ENCODE data around the gene ITFG1. TPM values are rescaled to one million over a fixed set of nuclear protein-coding genes. Genes with fewer than 3 reads are reported as not detected.
A peak's percentile ranks its signal among the peaks of the same experiment; 100 is the strongest.
"Not testable (repeated sequence)": the region's sequence is repeated elsewhere in the genome, so short reads cannot be mapped to it uniquely, and the experiment has no call there.

Gene ITFG1
- total RNA-seq, 1 experiment from 2014 or later, result 124 TPM

DNA sequence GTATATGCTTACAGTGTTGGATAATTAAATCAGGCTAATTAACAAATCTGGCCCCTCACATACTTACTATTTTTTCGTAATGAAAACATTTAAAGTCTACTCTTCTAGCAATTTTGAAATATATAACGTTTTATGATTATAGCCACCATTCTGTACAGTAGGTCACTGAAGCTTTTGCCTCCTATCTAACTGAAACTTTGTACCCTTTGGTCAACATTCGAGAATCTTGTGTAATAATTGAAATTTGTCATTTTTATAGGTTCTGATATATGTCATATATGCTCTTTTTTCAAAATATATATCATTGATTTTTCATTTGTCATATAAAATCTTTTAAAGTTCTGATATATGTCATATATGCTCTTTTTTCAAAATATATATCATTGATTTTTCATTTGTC is 12.9 kb upstream of the ITFG1 start:
- no peak for DNase-seq (ENCODE audit: low read depth)

- DNase-seq (ENCODE audit: low read depth), result not testable (repeated sequence)
Measured at GRCh38 chr16:47473004-47473403, 12.1 kb upstream of the ITFG1 start.

GRCh38 chr16:47470810-47471209 is 9.9 kb upstream of the ITFG1 start:
- DNase-seq (ENCODE audit: low read depth), result no peak

- DNase-seq (ENCODE audit: low read depth), result no peak
Measured at GRCh38 chr16:47470211-47470610, 9.3 kb upstream of the ITFG1 start.

- DNase-seq (ENCODE audit: low read depth), result no peak
Measured at GRCh38 chr16:47469227-47469626, 8.4 kb upstream of the ITFG1 start.

DNA sequence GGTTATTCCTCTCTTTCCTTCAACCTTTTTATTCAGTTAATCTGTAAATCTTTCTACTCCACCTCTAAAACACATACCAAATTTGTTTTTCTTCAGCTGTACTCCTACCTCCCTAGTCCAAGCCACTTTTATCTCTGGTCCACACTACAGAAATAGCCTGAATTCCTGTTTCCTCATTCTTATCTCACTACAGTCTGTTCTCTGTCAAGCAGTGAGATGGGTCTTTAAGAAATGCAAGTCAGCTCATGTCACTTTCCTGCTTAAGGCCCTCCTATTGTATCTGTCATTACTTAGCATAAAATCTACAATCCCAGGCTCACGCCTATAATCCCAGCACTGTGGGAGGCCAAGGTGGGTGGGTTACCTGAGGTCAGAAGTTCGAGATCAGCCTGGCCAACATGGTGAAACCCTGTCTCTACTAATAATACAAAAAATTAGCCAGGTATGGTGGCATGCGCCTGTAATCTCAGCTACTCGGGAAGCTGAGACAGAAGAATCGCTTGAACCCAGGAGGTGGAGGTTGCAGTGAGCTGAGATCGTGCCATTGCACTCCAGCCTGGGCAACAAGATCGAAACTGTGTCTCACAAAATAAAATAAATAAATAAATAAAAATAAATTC is 7.3 kb upstream of the ITFG1 start:
- DNase-seq (ENCODE audit: low read depth), result not testable (repeated sequence)

GRCh38 chr16:47467501-47467900 is 6.6 kb upstream of the ITFG1 start:
- DNase-seq (ENCODE audit: low read depth), result no peak

DNA sequence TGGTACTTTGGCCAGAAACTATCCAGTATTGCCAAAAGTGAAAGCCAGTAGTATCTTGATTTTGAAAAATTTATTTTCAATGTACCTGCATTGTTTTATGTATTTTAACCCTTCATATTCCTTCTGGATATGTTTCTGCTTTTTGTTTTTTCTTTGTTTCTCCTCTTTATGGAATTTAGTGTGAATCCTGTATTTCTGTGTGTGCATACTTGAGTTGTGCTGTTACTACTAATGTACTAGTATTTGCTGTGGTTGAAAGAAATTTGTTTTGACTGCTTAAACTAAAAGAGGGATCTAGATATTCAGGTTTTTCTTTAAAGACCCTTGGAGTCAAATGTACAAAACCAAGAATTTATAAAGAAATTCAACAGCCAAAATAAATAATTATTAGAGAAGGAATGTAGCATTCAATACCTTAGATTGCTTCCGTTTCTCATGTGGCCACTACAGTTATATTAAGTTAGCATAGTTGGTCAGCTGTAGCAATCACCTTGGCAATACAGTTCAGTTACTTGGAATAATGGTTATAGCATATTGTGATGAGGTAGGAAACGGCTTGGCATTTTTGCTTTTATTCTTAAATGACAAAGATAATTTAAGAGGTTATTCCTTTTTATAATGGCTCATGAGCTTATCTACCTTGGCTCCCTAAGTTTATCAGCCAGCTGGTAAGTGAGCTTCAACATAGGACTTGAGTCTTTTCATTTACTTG is 5.2 kb upstream of the ITFG1 start:
- no peak for DNase-seq (ENCODE audit: low read depth)

GRCh38 chr16:47463771-47464624 is 3.1 kb upstream of the ITFG1 start:
- DNase-seq (ENCODE audit: low read depth), result peak; percentile 68

DNA sequence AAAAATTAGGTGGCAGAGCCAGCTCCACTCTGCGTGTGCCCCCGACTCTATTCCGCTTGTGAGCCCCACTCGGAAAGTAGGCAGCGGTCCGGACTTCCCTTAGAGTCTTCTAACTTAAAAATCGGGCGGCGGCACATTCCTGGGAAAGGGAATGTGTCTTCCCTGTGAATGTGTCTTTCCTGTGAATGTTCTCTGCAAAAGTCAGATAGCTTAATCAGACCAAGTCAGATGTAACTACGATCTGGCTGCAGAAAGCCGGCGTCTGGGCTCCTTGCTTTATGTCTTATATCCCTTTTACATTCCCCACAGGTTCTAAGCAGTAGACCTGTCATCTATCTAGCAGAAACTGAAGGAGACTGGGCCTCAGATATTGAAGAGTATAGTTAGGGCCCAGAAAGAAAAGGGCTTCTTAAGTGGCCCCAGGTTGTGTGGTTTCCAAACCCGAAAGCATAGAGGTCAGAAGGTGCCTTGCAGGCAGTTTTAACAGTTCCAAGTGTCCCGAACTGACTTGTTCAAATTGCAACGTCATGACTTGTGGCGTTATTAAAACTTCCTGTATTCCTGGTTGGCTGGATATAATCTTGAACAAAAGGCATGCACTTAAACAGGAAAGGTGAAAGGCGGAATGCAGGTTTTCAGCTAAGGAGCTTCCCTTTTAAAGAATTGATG is 869 bp upstream of the ITFG1 start:
- DNase-seq (ENCODE audit: low read depth), result peak; percentile 76

DNA sequence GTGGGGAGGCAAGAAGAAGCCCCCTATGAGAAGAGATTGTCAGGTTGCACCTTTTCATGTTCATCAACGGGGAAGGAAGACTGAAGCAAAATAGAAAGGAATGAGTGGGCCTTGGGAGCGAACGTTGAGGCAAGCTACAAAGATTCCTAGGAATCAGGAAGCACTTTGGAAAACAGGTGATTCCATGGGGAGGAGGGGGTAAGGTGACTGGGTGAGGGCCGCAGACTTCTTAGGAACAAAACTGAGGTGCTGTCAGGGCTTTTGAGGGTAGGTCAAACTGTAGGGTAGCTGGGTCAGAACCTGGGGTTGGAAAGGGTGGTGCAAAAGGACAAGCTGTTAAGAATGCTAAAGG is 528 bp downstream of the ITFG1 start:
- DNase-seq (ENCODE audit: low read depth), result no peak

GRCh38 chr16:47459603-47460002 is 1.3 kb downstream of the ITFG1 start:
- no peak for DNase-seq (ENCODE audit: low read depth)

- DNase-seq (ENCODE audit: low read depth), result no peak
Measured at GRCh38 chr16:47458331-47458730, 2.5 kb downstream of the ITFG1 start.

GRCh38 chr16:47449788-47450187 is 11.1 kb downstream of the ITFG1 start:
- DNase-seq (ENCODE audit: low read depth), result no peak

- no peak for DNase-seq (ENCODE audit: low read depth)
Measured at GRCh38 chr16:47448830-47449575, 11.9 kb downstream of the ITFG1 start.

GRCh38 chr16:47446431-47446830 is 14.4 kb downstream of the ITFG1 start:
- no peak for DNase-seq (ENCODE audit: low read depth)

- DNase-seq (ENCODE audit: low read depth), result not testable (repeated sequence)
Measured at GRCh38 chr16:47442884-47443283, 18.0 kb downstream of the ITFG1 start.

DNA sequence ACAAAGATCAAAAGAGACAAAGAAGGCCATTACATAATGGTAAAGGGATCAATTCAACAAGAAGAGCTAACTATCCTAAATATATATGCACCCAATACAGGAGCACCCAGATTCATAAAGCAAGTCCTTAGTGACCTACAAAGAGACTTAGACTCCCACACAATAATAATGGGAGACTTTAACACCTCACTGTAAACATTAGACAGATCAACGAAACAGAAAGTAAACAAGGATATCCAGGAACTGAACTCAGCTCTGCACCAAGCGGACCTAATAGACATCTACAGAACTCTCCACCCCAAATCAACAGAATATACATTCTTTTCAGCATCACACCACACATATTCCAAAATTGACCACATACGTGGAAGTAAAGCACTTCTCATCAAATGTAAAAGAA is 20.8 kb downstream of the ITFG1 start:
- not testable (repeated sequence) for DNase-seq (ENCODE audit: low read depth)

- peak; percentile 13 for DNase-seq (ENCODE audit: low read depth)
Measured at GRCh38 chr16:47434274-47434673, 26.6 kb downstream of the ITFG1 start.

- DNase-seq (ENCODE audit: low read depth), result peak; percentile 35
Measured at GRCh38 chr16:47431960-47432359, 28.9 kb downstream of the ITFG1 start.

DNA sequence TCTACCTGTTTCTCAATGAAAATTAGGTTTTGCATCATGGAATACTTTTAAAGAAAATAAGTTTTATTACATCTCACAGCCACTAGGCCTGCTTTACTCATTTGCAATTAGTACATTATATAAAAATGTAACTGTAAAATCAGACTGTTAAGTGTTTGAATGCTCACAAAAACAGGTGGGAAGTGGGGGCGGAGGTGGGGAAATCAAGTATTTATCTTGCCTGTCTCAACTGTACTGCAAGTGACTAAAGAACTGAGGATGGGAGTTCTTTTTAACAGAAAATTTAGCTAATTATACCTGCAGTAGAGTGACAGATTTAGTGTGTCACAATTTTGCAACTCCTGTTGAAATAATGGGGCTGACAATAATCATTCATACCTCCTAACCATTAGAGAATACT is 34.1 kb downstream of the ITFG1 start:
- no peak for DNase-seq (ENCODE audit: low read depth)

Measured in RPMI7951 (cell line).